HCT116 (cell line): ENCODE data around the gene DDX24. TPM values are rescaled to one million over a fixed set of nuclear protein-coding genes. Genes with fewer than 3 reads are reported as not detected.

Source experiments
- ATAC-seq: fragments of 200-7000 bp; cut with Tn5 transposase; 2 replicates; pipeline ENCODE4 v1.9.1; 2020; ENCODE audit warnings: mild to moderate bottlenecking, moderate library complexity
- BruUV-seq: library from RNA; stranded (reverse); fragments of 400-500 nt; replicated peaks from 2 replicates; lab custom pipeline; 2021; lab: Mats Ljungman, UMichigan
- CTCF ChIA-PET: fragments of 300-600 bp; sonication (Branson Sonifier 250); formaldehyde crosslinking; loops from one replicate; lab custom pipeline; 2021; ENCODE audit warnings: antibody characterized with exemption; lab: Charles Lee
- POLR2A ChIA-PET: fragments of 300-600, 350-600 bp; sonication (Branson Sonifier 250); formaldehyde crosslinking; loops from one replicate; lab custom pipeline; 2021; ENCODE audit warnings: antibody characterized with exemption; lab: Charles Lee
- RAD21 ChIA-PET, 2 experiments: fragments of 300-600 bp; sonication (Branson Sonifier 250); formaldehyde crosslinking; loops; one replicate each; lab custom pipeline; 2023; ENCODE audit warnings: low total read pairs in 2 of 2; ENCODE audit not compliant: uncharacterized antibody in 2 of 2, unreplicated experiment in 2 of 2, low non-redundant PET in 1 of 2; lab: Charles Lee
- DNase-seq: peaks from one replicate; pipeline ENCODE4 v3.0.0-alpha.2; 2010; ENCODE audit warnings: low read depth, low spot score
- H2AFZ ChIP-seq: fragments of 200-600 bp; shearing (Covaris generic), sonication (generic); 2 replicates; pipeline ENCODE4 v1.6.1; 2017; ENCODE audit warnings: low read depth, mixed run types, mixed read lengths, antibody characterized with exemption, low read length; ENCODE audit not compliant: poor library complexity, severe bottlenecking
- H3K27ac ChIP-seq: 2 replicates; pipeline ENCODE4 v1.5.1; 2012; ENCODE audit warnings: low read depth, low read length
- H3K27me3 ChIP-seq: fragments of 200-600 bp; sonication (generic); 2 replicates; pipeline ENCODE4 v1.6.1; 2016; ENCODE audit warnings: mixed run types, low read length, mixed read lengths; ENCODE audit not compliant: insufficient read depth
- H3K36me3 ChIP-seq, 2 experiments: fragments of 200-500 bp in 1 of 2; fragments of 200-600 bp in 1 of 2; sonication (Bioruptor generic) in 1 of 2; sonication (generic) in 1 of 2; 2 replicates each; pipeline versions ENCODE4 v1.5.1 to v1.6.1; 2014 to 2016; ENCODE audit warnings: low read length in 2 of 2, inconsistent platforms in 1 of 2, mixed read lengths in 1 of 2, mixed run types in 1 of 2; ENCODE audit not compliant: insufficient read depth in 2 of 2, control insufficient read depth in 1 of 2
- H3K4me1 ChIP-seq, 2 experiments: fragments of 200-600 bp in 1 of 2; sonication (generic) in 1 of 2; 2 replicates each; pipeline versions ENCODE4 v1.5.1 to v1.6.1; 2012 to 2017; ENCODE audit warnings: low read length in 2 of 2, inconsistent platforms in 1 of 2, mild to moderate bottlenecking in 1 of 2, mixed read lengths in 1 of 2, mixed run types in 1 of 2, moderate library complexity in 1 of 2; ENCODE audit not compliant: insufficient read depth in 2 of 2, control insufficient read depth in 1 of 2
- H3K4me2 ChIP-seq: fragments of 200-600 bp; sonication (generic); 2 replicates; pipeline ENCODE4 v1.6.1; 2017; ENCODE audit warnings: mixed run types, low read length, mixed read lengths
- H3K4me3 ChIP-seq, 2 experiments: fragments of 200-600 bp in 1 of 2; sonication (generic) in 1 of 2; replicated peaks in 1 of 2; 2 replicates each; pipeline ENCODE4 v1.5.1; 2011 to 2016; ENCODE audit warnings: low read length in 2 of 2, control low read depth in 1 of 2, low read depth in 1 of 2, mild to moderate bottlenecking in 1 of 2, mixed read lengths in 1 of 2, mixed run types in 1 of 2
- H3K79me2 ChIP-seq: fragments of 200-600 bp; sonication (generic); 2 replicates; pipeline ENCODE4 v1.6.1; 2017; ENCODE audit warnings: mild to moderate bottlenecking, mixed run types, low read length, moderate library complexity, mixed read lengths; ENCODE audit not compliant: insufficient read depth
- H3K9ac ChIP-seq: fragments of 200-600 bp; sonication (generic); 2 replicates; pipeline ENCODE4 v1.6.1; 2016; ENCODE audit warnings: low read length, mixed read lengths
- H3K9me2 ChIP-seq: fragments of 200-600 bp; sonication (generic), shearing (Covaris generic); 2 replicates; pipeline ENCODE4 v1.6.1; 2017; ENCODE audit warnings: mixed run types, mild to moderate bottlenecking, moderate library complexity; ENCODE audit not compliant: insufficient read depth
- H3K9me3 ChIP-seq, 2 experiments: fragments of 200-500 bp in 1 of 2; fragments of 200-600 bp in 1 of 2; sonication (Bioruptor generic) in 1 of 2; sonication (generic) in 1 of 2; 2 replicates each; pipeline ENCODE4 v1.6.1; 2014 to 2017; ENCODE audit warnings: low read length in 2 of 2, mixed read lengths in 2 of 2, inconsistent platforms in 1 of 2, low read depth in 1 of 2, mild to moderate bottlenecking in 1 of 2, mixed run types in 1 of 2, moderate library complexity in 1 of 2; ENCODE audit not compliant: control insufficient read depth in 1 of 2, insufficient read depth in 1 of 2
- H4K20me1 ChIP-seq: fragments of 200-600 bp; sonication (generic), shearing (Covaris generic); 2 replicates; pipeline ENCODE4 v1.6.1; 2017; ENCODE audit warnings: mixed run types, mild to moderate bottlenecking, moderate library complexity; ENCODE audit not compliant: insufficient read depth
- CEBPB ChIP-seq: IDR thresholded peaks from 2 replicates; pipeline ENCODE4 v1.6.1; 2012; ENCODE audit warnings: low read depth
- ELF1 ChIP-seq: IDR thresholded peaks from 2 replicates; pipeline ENCODE4 v1.6.1; 2012; ENCODE audit warnings: low read depth, borderline replicate concordance
- EZH2phosphoT487 ChIP-seq: fragments of 200-600 bp; IDR thresholded peaks from 2 replicates; pipeline ENCODE4 v1.6.1; 2018; ENCODE audit warnings: antibody characterized with exemption, borderline replicate concordance
- JUND ChIP-seq: IDR thresholded peaks from 2 replicates; pipeline ENCODE4 v1.6.1; 2012
- POLR2AphosphoS5 ChIP-seq: IDR thresholded peaks from 2 replicates; pipeline ENCODE4 v1.6.1; 2011; ENCODE audit warnings: mild to moderate bottlenecking, low read depth, low read length, moderate library complexity
- ZNF274 ChIP-seq: fragments of 200-500 bp; sonication (Bioruptor generic); IDR thresholded peaks from 2 replicates; pipeline ENCODE4 v1.6.1; 2014; ENCODE audit warnings: mild to moderate bottlenecking, low read depth, low read length, inconsistent platforms
- intact Hi-C: fragments of 100-400 bp; cut with micrococcal nuclease; formaldehyde crosslinking; loops from 2 replicates; pipeline ENCODE4 v1.10.0; 2022
- total RNA-seq: library from RNA; stranded (reverse); gene quantifications from one replicate; pipeline ENCODE4 v1.2.1, GENCODE V29; 2021; ENCODE audit not compliant: unreplicated experiment
- TF ChIP-seq, protein P1 (sequence below), 3 experiments: fragments of 200-600 bp in 1 of 3; sonication (generic) in 1 of 3; IDR thresholded peaks in 2 of 3; conservative IDR thresholded peaks in 1 of 3; 2 replicates each; pipeline ENCODE4 v1.5.1; 2012 to 2017; ENCODE audit warnings: low read depth in 2 of 3, low read length in 2 of 3, antibody characterized with exemption in 1 of 3, borderline replicate concordance in 1 of 3, control low read depth in 1 of 3, mild to moderate bottlenecking in 1 of 3, mixed read lengths in 1 of 3, mixed run types in 1 of 3, moderate library complexity in 1 of 3; ENCODE audit not compliant: insufficient read depth in 1 of 3
- TF ChIP-seq, protein P2 (sequence below): IDR thresholded peaks from 2 replicates; pipeline ENCODE4 v1.6.1; 2012; ENCODE audit warnings: low read depth
- TF ChIP-seq, protein P3 (sequence below): IDR thresholded peaks from 2 replicates; pipeline ENCODE4 v1.6.1; 2012

The DDX24 gene
- total RNA-seq, 1 experiment from 2014 or later, result 169 TPM

DNA sequence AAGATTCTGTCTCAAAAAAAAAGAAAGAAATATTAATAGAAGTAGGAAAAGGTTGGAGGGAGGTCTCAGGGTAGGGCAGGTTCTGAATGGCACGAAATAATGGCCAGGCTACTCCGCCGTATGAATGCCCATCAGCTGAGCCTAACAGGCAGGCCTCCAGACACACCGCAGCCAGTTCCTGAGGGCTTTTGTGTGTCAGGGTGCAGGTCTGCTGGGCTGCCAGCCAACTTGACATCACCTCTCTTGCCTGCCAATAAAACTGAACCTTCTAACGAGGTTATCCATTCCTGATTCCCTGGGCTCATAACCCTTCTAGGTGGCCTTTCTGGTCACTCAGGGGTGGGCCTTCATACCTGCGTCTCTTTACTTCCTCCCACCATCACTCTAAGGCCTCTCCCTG lies 32.5 kb upstream of the DDX24 start:
- CTCF ChIA-PET, result no interaction called here

DNA sequence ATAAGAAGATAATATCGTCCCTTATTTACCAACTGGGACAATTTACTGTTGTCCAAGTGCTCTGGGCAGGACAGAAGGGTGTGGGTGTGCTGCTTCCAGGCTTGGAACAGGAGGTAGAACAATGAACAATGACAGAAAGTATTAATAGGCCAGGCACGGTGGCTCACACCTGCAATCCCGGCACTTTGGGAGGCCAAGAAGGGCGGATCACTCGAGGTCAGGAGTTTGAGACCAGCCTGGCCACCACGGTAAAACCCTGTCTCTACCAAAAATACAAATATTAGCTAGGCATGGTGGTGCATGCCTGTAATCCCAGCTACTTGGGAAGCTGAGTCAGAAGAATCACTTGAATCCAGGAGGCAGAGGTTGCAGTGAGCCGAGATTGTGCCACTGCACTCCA lies 32.1 kb upstream of the DDX24 start:
- no peak overlapping the region for H3K27ac ChIP-seq
- H3K9ac ChIP-seq, result no peak overlapping the region
- ChIA-PET RAD21 (no interaction called here), CTCF (no interaction called here), POLR2A (no interaction called here)
- no peak overlapping the region for H3K4me2 ChIP-seq
- H3K79me2 ChIP-seq, result no peaks in the 10 kb centered on the region
- DNase-seq, result no peak
- no peak overlapping the region for H2AFZ ChIP-seq
- H3K36me3 ChIP-seq, result no peaks in the 10 kb centered on the region
- H3K9me3 ChIP-seq, result no peaks in the 10 kb centered on the region
- H4K20me1 ChIP-seq, result no peaks in the 10 kb centered on the region
- intact Hi-C loops, result no loop called here
- peaks cover 0 to 18% of the 10 kb centered on the region in 2 experiments; a peak in 1 of 4 replicates for H3K4me1 ChIP-seq
- H3K27me3 ChIP-seq, result no peaks in the 10 kb centered on the region
- no peaks in the 10 kb centered on the region for H3K9me2 ChIP-seq
- no peak for ATAC-seq
- BruUV-seq, result no TSS peak
- H3K4me3 ChIP-seq, result no peak overlapping the region
- TF ChIP-seq CEBPB, result no peak
- TF ChIP-seq, protein P1, sequence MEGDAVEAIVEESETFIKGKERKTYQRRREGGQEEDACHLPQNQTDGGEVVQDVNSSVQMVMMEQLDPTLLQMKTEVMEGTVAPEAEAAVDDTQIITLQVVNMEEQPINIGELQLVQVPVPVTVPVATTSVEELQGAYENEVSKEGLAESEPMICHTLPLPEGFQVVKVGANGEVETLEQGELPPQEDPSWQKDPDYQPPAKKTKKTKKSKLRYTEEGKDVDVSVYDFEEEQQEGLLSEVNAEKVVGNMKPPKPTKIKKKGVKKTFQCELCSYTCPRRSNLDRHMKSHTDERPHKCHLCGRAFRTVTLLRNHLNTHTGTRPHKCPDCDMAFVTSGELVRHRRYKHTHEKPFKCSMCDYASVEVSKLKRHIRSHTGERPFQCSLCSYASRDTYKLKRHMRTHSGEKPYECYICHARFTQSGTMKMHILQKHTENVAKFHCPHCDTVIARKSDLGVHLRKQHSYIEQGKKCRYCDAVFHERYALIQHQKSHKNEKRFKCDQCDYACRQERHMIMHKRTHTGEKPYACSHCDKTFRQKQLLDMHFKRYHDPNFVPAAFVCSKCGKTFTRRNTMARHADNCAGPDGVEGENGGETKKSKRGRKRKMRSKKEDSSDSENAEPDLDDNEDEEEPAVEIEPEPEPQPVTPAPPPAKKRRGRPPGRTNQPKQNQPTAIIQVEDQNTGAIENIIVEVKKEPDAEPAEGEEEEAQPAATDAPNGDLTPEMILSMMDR (IDR thresholded peaks at IDR 0.05 in 2 of 3, conservative IDR thresholded peaks at IDR 0.05 in 1 of 3; ENCODE audit: borderline replicate concordance in 1 of 3, insufficient read depth in 1 of 3, low read depth in 2 of 3, low read length in 2 of 3), result no peak
- TF ChIP-seq, protein P2, sequence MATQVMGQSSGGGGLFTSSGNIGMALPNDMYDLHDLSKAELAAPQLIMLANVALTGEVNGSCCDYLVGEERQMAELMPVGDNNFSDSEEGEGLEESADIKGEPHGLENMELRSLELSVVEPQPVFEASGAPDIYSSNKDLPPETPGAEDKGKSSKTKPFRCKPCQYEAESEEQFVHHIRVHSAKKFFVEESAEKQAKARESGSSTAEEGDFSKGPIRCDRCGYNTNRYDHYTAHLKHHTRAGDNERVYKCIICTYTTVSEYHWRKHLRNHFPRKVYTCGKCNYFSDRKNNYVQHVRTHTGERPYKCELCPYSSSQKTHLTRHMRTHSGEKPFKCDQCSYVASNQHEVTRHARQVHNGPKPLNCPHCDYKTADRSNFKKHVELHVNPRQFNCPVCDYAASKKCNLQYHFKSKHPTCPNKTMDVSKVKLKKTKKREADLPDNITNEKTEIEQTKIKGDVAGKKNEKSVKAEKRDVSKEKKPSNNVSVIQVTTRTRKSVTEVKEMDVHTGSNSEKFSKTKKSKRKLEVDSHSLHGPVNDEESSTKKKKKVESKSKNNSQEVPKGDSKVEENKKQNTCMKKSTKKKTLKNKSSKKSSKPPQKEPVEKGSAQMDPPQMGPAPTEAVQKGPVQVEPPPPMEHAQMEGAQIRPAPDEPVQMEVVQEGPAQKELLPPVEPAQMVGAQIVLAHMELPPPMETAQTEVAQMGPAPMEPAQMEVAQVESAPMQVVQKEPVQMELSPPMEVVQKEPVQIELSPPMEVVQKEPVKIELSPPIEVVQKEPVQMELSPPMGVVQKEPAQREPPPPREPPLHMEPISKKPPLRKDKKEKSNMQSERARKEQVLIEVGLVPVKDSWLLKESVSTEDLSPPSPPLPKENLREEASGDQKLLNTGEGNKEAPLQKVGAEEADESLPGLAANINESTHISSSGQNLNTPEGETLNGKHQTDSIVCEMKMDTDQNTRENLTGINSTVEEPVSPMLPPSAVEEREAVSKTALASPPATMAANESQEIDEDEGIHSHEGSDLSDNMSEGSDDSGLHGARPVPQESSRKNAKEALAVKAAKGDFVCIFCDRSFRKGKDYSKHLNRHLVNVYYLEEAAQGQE, result no peak
- no peak for TF ChIP-seq ELF1
- TF ChIP-seq, protein P3, sequence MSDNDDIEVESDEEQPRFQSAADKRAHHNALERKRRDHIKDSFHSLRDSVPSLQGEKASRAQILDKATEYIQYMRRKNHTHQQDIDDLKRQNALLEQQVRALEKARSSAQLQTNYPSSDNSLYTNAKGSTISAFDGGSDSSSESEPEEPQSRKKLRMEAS, result no peak
- no peak for TF ChIP-seq POLR2AphosphoS5
- TF ChIP-seq JUND, result no peak

More for the DNA sequence above, 32.5 kb upstream of the DDX24 start:
- DNase-seq, result no peak
- H3K9ac ChIP-seq, result no peak overlapping the region
- no peak overlapping the region for H3K4me2 ChIP-seq
- H3K4me3 ChIP-seq, result no peak overlapping the region
- no peak for ATAC-seq
- H3K27me3 ChIP-seq, result no peaks in the 10 kb centered on the region
- TF ChIP-seq POLR2AphosphoS5 (no peak), ZNF274 (no peak), EZH2phosphoT487 (no peak)
- TF ChIP-seq, protein P1 (IDR thresholded peaks at IDR 0.05 in 2 of 3, conservative IDR thresholded peaks at IDR 0.05 in 1 of 3; ENCODE audit: borderline replicate concordance in 1 of 3, insufficient read depth in 1 of 3, low read depth in 2 of 3, low read length in 2 of 3), result no peak
- TF ChIP-seq, protein P3, result no peak
- TF ChIP-seq, all 23 proteins: peak for 0
- no TSS peak for BruUV-seq
- Histone ChIP-seq H3K4me1 (peaks cover 0 to 18% of the 10 kb centered on the region in 2 experiments; a peak in 1 of 4 replicates), H3K36me3 (no peaks in the 10 kb centered on the region), H3K9me2 (no peaks in the 10 kb centered on the region), H3K9me3 (no peaks in the 10 kb centered on the region), H3K79me2 (no peaks in the 10 kb centered on the region), H4K20me1 (no peaks in the 10 kb centered on the region), H3K27ac (no peak overlapping the region), H2AFZ (no peak overlapping the region)
- ChIA-PET POLR2A (no interaction called here), RAD21 (no interaction called here)
- intact Hi-C loops, result no loop called here
